HG03571 (cell line): ENCODE data around the gene ENDOG.
"Not testable (repeated sequence)": the region's sequence is repeated elsewhere in the genome, so short reads cannot be mapped to it uniquely, and the experiment has no call there.

ENCODE experiments used
- ATAC-seq: cut with Tn5 transposase; IDR thresholded peaks from one replicate; pipeline ENCODE4 v1.9.1; 2021; ENCODE audit not compliant: unreplicated experiment

ENDOG gene

GRCh38 chr9:128818099-128818838 is at the start of gene ENDOG:
Gene ENDOG (plus strand): TSS chr9:128818500. CDS start chr9:128818685, 185 bp downstream.
- peak; percentile 74 for ATAC-seq

- no peak for ATAC-seq
These were observed 49.7 kb upstream of the ENDOG start for GRCh38 chr9:128768606-128769005.

- no peak for ATAC-seq
These were observed 47.8 kb upstream of the ENDOG start for GRCh38 chr9:128770286-128771030.

GRCh38 chr9:128771094-128771721 is 47.1 kb upstream of the ENDOG start:
- peak; percentile 13 for ATAC-seq

GRCh38 chr9:128771745-128772519 is 46.4 kb upstream of the ENDOG start, which contains the start of gene ZER1:
Gene ZER1 (minus strand): TSS chr9:128771927. CDS start chr9:128755565, 16,362 bp downstream.
- peak; percentile 73 for ATAC-seq

GRCh38 chr9:128773049-128773448 is 45.3 kb upstream of the ENDOG start:
- ATAC-seq: no peak

GRCh38 chr9:128774804-128775203 is 43.5 kb upstream of the ENDOG start:
- no peak for ATAC-seq

GRCh38 chr9:128780093-128780492 is 38.2 kb upstream of the ENDOG start:
- ATAC-seq: not testable (repeated sequence)

GRCh38 chr9:128781187-128782070 is 36.9 kb upstream of the ENDOG start:
- ATAC-seq: no peak

- ATAC-seq: no peak
These were observed 35.6 kb upstream of the ENDOG start for GRCh38 chr9:128782669-128783068.

GRCh38 chr9:128785427-128785826 is 32.9 kb upstream of the ENDOG start:
- ATAC-seq: no peak

GRCh38 chr9:128786681-128787601 is 31.4 kb upstream of the ENDOG start, which contains the start of gene TBC1D13:
Gene TBC1D13 (plus strand): TSS chr9:128787253. CDS start chr9:128787354, 101 bp downstream.
- ATAC-seq: peak; percentile 81

GRCh38 chr9:128787659-128788058 is 30.6 kb upstream of the ENDOG start:
- ATAC-seq: no peak

GRCh38 chr9:128788445-128788844 is 29.9 kb upstream of the ENDOG start:
- ATAC-seq: no peak

- ATAC-seq: no peak
These were observed 27.8 kb upstream of the ENDOG start for GRCh38 chr9:128790536-128790935.

GRCh38 chr9:128792134-128792533 is 26.2 kb upstream of the ENDOG start:
- ATAC-seq: no peak

- no peak for ATAC-seq
These were observed 25.2 kb upstream of the ENDOG start for GRCh38 chr9:128792978-128793686.

- not testable (repeated sequence) for ATAC-seq
These were observed 23.3 kb upstream of the ENDOG start for GRCh38 chr9:128794961-128795360.
